KOPT-K1 (cell line): ENCODE measurements around the gene DIP2B.
"Not testable (repeated sequence)": the region's sequence is repeated elsewhere in the genome, so short reads cannot be mapped to it uniquely, and the experiment has no call there.

Source experiments
- H3K27ac ChIP-seq: fragments of 200-600 bp; sonication (generic); 2 replicates; pipeline ENCODE4 v1.5.1; 2016; ENCODE audit warnings: antibody characterized with exemption, mild to moderate bottlenecking, low read depth, low read length; ENCODE audit not compliant: poor library complexity, severe bottlenecking
- H3K36me3 ChIP-seq: fragments of 200-600 bp; sonication (generic); 2 replicates; pipeline ENCODE4 v1.5.1; 2017; ENCODE audit warnings: antibody characterized with exemption, mild to moderate bottlenecking, low read length, moderate library complexity; ENCODE audit not compliant: insufficient read depth
- H3K9me3 ChIP-seq: fragments of 200-600 bp; sonication (generic); 2 replicates; pipeline ENCODE4 v1.5.1; 2017; ENCODE audit warnings: antibody characterized with exemption, low read length, mild to moderate bottlenecking; ENCODE audit not compliant: insufficient read depth, poor library complexity, severe bottlenecking

Gene DIP2B

DNA sequence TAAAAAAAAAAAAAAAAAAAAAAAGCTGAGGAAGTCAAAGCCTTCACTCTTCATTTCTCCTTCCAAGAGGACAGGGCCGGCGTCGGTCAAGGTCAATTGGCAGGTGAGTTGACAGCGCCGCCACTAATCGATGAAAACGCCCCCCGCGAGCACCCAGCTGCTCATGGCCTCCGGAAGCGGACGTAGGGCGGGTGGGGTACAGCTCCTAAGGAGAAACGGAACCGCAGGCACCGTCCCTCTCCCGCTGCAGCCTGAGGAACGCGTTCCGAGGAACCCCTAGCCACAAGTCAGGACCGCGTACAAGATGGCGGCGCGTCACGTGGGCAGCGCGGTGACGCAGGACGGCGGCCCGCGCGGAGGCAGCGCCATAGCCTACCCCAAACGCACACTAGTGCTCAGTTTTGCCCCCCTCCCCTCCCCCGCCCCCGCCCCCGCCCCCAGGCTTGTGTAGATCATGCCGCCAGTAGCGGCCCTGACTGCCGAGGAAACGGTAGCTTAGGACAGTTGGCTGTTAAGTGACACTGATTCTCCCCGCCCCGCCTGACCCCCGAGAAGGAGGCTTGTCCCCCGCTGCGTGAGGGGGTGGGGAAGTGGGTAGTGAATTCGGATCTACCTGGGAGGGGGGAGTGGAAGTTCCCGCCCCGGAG is 259.0 kb downstream of the DIP2B start, which contains the start of gene ATF1:
Gene ATF1 (plus strand): TSS at position 463 of the 647 bp plus-strand sequence. CDS start 16,045 bp downstream, outside the sequence.
- Histone ChIP-seq H3K36me3 (no peaks in the 10 kb centered on the region), H3K9me3 (peaks cover under 1% of the 10 kb centered on the region), H3K27ac (peak within 1 kb of the TSS; percentile 94)

DNA sequence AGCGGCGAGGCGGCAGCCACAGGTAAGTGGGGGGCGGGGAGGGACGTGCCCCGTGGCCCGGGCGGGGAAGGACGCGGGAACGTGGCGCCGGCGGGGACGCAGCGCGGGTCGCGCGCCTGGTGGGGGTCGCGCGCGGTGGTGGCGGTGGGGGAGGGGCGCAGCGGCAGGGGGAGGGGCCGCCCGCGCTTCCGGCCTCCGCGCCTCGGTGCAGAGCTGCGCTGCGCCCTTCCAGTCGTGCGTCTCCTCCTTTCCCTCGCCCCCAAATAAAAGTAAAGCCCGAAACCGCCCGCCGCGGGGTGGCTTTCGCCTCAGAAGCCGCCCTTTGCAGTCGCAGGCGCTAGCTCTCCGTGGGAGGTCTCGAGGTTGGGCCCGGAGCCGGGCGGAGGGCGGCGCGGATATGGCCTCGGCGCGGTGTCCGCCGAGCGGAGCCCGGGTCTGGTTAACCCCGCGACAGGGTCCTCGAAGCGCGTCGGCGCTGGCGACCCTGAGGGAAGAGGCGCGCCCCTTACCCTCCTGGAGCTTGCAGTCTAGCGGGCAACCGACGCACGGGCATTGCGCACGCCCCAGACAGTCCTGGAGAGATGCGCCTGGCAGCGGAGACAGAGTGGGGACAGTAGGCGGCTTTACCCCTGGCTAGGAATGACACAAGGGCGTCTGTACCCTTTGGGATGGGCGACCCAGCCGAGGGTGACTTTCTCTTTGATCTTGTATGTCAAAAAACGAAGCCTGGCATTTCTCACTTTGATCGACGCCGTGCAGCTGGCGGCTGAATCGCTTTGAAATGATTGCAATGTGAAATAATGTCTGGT is 259.7 kb downstream of the DIP2B start:
- H3K27ac ChIP-seq = peak overlapping the region; percentile 94
- H3K36me3 ChIP-seq = no peaks in the 10 kb centered on the region
- peaks cover 8% of the 10 kb centered on the region for H3K9me3 ChIP-seq

DNA sequence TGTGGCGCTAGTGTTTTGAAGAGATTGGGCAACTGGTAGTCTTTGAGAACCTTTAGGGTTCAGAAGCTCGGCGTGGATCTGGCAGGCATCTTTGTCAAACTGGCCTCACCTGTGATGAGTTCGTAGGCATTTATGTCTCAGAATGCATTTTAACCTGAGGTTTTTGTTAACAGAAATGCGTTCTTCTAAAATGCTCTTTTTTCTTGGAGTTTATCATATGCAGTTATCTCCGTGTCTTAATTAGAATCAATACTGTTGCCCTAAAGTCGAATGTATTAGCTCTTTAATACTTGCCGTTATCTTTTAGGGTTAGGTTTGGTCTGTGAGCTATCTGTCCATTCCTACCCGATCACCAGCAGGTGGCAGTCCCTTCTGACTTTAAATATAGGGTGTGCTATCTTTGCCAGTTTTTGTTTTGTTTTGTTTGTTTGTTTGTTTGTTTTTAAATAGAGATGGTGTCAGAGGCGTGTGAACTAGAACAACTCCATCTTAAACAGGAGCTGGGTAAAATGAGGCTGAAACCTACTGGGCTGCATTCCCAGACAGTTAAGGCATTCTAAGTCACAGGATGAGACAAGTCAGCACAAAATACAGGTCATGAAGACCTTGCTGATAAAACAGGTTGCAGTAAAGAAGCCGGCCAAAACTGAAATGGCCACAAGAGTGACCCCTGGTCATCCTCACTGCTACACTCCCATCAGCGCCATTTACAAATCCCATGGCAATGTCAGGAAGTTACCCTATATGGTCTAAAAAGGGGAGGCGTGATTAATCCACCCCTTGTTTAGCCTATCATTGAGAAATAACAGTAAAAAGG is 260.5 kb downstream of the DIP2B start:
- H3K9me3 ChIP-seq = peaks cover 16% of the 10 kb centered on the region
- H3K27ac ChIP-seq = peak overlapping the region; percentile 94
- H3K36me3 ChIP-seq = peaks cover 8% of the 10 kb centered on the region

DNA sequence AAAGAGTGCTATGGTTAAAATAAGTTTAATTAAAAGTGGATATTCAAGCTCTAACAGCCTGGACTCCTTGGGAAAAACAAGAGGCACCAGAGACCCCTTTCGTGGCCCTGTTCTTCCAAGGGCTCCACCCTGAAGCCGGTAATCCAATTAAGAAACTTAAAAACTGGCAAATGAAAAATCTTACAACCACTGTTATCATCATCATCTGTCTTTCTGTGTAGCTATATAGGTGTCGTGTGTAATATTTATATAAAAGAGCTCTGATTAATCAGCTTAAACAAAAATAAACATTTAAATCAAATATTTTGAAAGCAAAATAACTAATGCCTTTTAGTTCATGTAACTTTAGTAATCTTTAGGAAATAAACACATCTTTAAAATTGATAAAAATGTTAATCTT is 263.6 kb downstream of the DIP2B start:
- Histone ChIP-seq H3K9me3 (peaks cover 25% of the 10 kb centered on the region), H3K27ac (no peak overlapping the region), H3K36me3 (peaks cover 35% of the 10 kb centered on the region)

DNA sequence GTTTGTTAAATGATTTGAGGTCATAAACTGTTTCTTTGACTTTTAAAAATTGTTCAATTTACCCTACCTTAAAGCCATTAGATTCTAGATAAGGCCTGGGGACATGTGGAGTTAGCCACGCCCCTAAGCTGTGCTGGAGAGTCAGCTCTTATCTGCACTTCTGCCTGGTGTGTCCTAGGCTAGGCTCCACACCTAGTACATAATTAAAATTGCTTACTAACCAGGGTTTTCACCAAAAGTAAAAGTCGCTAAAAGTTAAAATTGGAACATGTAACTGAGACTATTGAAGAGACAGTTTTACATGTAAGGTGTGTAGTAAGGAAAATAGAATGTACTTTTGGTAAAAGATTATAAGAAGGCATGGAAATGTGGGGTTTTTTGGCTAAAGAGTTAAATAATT is 264.0 kb downstream of the DIP2B start:
- H3K27ac ChIP-seq = not testable (repeated sequence)
- Histone ChIP-seq H3K9me3 (peaks cover 25% of the 10 kb centered on the region), H3K36me3 (peaks cover 35% of the 10 kb centered on the region)

DNA sequence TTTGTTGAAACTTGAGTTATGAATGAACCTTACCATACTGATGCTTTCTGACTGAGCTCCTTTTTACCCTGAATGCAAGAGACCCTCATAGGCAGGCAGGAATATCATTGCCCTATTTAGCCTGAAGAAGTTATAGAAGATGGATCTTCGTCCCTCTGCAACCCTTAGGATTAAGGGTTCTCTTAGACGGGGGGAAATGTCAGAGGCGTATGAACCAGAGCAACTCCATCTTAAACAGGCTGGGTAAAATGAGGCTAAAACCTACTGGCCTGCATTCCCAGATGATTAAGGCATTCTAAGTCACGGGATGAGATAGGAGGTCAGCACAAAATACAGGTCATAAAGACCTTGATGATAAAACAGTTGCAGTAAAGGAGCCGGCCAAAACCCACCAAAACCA is 266.6 kb downstream of the DIP2B start:
- Histone ChIP-seq H3K27ac (no peak overlapping the region), H3K36me3 (peaks cover 35% of the 10 kb centered on the region), H3K9me3 (peaks cover 25% of the 10 kb centered on the region)

DNA sequence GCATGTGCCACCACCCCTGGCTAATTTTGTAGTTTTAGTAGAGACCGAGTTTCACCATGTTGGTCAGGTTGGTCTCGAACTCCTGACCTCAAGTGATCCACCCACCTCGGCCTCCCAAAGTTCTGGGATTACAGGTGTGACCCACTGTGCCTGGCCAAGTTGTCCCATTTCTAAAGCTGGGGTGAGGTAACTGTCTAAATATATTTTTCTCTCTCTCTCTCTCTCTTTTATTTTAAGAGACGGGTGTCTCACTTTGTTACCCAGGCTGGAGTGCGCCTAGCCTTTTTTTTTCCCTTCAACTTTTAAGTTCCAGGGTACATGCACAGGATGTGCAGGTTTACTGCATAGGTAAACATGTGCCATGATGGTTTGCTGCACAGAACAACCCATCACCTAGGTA is 267.7 kb downstream of the DIP2B start:
- Histone ChIP-seq H3K27ac (no peak overlapping the region), H3K9me3 (peaks cover 25% of the 10 kb centered on the region), H3K36me3 (peaks cover 35% of the 10 kb centered on the region)

DNA sequence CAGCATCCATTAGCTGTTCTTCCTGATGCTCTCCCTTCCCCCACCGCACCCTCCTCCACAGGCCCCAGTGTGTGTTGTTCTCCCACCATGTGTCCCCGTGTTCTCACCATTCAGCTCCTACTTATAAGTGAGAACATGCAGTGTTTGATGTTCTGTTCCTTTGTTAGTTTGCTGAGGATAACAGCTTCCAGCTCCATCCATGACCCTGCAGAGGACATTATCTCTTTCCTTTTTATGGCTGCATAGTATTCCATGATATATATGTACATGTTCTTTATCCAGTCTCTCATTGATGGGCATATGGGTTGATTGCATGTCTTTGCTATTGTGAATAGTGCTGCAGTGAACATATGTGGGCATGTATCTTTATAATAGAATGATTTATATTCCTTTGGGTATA is 268.1 kb downstream of the DIP2B start:
- peaks cover 35% of the 10 kb centered on the region for H3K36me3 ChIP-seq
- peaks cover 25% of the 10 kb centered on the region for H3K9me3 ChIP-seq
- no peak overlapping the region for H3K27ac ChIP-seq

DNA sequence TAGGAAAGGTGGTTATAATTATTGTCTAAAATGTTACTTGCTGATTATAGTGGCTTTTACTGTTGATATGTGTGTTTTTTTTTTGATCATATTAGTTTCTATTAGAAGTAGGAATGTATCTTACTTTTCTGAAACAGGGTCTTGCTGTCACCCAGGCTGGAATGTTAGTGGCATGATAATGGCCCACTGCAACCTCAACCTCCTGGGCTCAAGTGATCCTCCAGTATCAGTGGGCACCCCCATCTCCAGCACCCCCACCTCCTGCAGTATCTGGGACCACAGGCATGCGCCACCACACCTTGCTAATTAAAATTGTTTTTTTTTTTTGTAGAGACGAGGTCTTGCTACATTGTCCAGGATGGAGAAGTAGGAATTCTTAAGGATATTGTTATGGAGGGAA is 270.5 kb downstream of the DIP2B start:
- Histone ChIP-seq H3K36me3 (peaks cover 28% of the 10 kb centered on the region), H3K9me3 (peaks cover 10% of the 10 kb centered on the region), H3K27ac (no peak overlapping the region)

DNA sequence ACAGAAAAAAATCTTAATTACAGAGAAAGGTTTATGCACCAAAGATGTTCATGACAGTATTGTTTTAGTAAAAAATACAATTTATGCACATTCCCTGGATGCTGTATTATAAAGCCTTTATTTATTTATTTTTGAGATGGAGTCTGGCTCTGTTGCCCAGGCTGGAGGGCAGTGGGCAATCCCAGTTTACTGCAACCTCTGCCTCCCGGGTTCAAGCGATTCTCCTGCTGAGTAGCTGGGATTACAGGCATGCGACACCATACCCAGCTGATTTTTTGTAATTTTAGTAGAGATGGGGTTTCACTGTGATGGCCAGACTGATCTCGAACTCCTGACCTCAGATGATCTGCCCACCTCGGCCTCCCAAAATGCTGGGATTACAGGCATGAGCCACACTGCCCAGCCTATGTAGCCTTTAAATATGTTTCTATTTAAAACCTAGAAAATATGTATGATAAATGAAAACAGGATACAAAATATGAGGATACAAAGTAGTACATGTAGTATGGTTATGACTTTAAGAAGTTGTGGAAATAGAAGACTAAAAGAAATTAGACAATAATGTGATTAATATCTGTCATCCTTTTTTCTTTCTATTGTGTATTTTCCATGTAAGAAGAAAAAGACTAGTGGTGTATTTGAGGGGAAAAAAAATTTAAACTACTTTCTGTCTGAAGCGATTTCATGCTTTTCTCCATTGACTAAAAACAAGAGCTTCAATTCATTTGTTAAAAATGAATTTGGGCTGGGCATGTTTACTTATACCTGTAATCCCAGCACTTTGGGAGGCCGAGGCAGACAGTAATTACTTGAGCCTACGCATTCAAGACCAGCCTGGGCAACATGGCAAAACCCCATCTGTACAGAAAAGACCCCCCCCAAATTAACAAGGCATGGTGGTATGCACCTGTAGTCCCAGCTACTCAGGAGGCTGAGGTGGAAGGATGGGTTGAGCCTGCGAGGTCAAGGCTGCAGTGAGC is 272.3 kb downstream of the DIP2B start:
- no peak overlapping the region for H3K27ac ChIP-seq
- peaks cover 21% of the 10 kb centered on the region for H3K36me3 ChIP-seq
- H3K9me3 ChIP-seq = no peaks in the 10 kb centered on the region

DNA sequence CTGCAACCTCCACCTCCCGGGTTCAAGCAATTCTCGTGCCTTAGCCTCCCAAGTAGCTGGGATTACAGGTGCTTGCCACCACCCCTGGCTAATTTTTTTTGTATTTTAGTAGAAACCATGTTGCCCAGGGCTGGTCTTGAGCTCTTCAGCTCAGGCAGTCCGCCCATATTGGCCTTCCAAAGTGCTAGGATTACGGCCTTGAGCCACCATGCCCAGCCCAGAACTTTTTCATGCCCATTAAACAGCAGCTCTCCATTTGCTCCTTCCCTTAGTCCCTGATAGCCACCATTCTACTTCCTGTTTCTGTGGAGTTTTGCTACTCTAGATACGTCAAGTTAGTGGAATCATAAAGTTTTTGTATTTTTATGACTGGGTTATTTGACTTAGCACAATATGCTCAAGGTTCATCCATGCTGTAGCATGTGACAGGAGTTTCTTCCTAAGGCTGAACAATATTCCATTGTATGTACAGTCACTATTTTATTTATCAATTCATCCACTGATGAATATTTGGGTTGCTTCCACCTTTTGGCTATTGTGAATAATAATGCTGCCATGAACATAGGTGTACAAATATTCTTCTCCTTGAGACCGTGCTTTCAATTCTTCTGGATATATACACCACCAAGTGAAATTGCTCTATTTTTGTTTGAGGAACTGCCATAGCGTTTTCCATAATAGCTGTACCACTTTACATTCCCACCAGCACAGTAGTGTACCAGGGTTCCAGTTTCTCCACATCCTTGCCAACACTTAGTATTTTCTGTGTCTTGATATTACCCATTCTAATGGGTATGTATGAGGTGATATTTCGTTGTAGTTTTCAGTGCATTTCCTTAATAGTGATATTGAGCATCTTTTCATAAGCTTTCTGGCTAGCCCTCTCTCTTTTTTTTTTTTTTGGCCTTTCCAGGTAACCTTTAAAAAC is 274.1 kb downstream of the DIP2B start:
- Histone ChIP-seq H3K27ac (no peak overlapping the region), H3K36me3 (peaks cover 19% of the 10 kb centered on the region), H3K9me3 (no peaks in the 10 kb centered on the region)

DNA sequence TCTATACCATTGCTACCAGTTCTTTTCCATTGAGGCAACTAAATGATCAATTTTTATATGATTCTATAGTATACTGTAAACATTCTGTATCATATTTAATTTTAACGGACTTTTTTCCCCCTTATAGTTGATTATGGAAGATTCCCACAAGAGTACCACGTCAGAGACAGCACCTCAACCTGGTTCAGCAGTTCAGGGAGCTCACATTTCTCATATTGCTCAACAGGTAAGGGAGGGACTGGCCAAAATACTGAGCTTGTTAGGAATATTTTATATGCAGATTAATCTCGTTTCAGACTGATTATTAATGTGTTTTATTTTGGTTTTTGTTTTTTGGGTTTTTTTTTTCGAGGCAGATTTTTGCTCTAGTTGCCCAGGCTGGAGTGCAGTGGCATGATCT is 275.2 kb downstream of the DIP2B start:
- Histone ChIP-seq H3K27ac (no peak overlapping the region), H3K9me3 (no peaks in the 10 kb centered on the region), H3K36me3 (peaks cover 19% of the 10 kb centered on the region)

DNA sequence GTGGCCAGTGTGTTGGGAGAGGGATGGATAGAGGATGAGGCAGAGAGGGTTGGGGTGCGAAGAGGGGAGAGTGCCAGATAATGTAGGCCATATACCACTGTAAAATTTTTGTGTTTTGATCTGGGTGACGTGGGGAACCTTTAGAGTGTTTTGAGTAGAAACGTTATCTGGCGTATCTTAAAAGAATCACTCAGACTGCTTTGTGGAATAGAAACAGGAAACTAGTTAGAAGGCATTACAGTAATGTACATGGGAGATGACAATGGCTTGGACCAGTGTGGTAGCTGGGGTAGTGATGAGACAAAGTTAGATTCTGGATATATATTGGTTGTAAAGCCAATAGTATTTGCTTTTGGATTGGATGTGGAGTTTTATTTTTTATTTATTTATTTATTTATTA is 279.7 kb downstream of the DIP2B start:
- H3K36me3 ChIP-seq = peaks cover 47% of the 10 kb centered on the region
- no peak overlapping the region for H3K27ac ChIP-seq
- peaks cover 15% of the 10 kb centered on the region for H3K9me3 ChIP-seq
